WTC11 (cell line): Measurements from ENCODE around the gene RAPH1.

Experiments used
- ATF3 ChIP-seq: sonication (generic); formaldehyde crosslinking; conservative IDR thresholded peaks from 2 replicates; pipeline ENCODE4 v1.8.1; 2022; ENCODE audit warnings: mild to moderate bottlenecking, missing genetic modification reagents
- CTCF ChIP-seq: fragments of 200-600 bp; IDR thresholded peaks from 2 replicates; pipeline ENCODE4 v1.8.0; 2022; ENCODE audit warnings: antibody characterized with exemption
- IRF1 ChIP-seq: sonication (generic); formaldehyde crosslinking; IDR thresholded peaks from 2 replicates; pipeline ENCODE4 v1.8.0; 2023; ENCODE audit warnings: missing genetic modification reagents
- IRF2 ChIP-seq: sonication (generic); formaldehyde crosslinking; IDR thresholded peaks from 2 replicates; pipeline ENCODE4 v1.8.0; 2022; ENCODE audit warnings: low read depth, missing genetic modification reagents, borderline replicate concordance
- MAX ChIP-seq: sonication (generic); formaldehyde crosslinking; IDR thresholded peaks from 2 replicates; pipeline ENCODE4 v1.8.0; 2022; ENCODE audit warnings: mild to moderate bottlenecking, missing genetic modification reagents
- MYBL2 ChIP-seq: sonication (generic); formaldehyde crosslinking; IDR thresholded peaks from 2 replicates; pipeline ENCODE4 v1.8.1; 2023; ENCODE audit warnings: mild to moderate bottlenecking, moderate library complexity, missing genetic modification reagents
- NR1H2 ChIP-seq: sonication (generic); formaldehyde crosslinking; IDR thresholded peaks from 2 replicates; pipeline ENCODE4 v1.9.0; 2021; ENCODE audit warnings: mild to moderate bottlenecking, moderate library complexity, missing genetic modification reagents
- NR2C2 ChIP-seq: sonication (generic); formaldehyde crosslinking; IDR thresholded peaks from 2 replicates; pipeline ENCODE4 v1.8.0; 2022; ENCODE audit warnings: mild to moderate bottlenecking, missing genetic modification reagents
- TEAD1 ChIP-seq: sonication (generic); formaldehyde crosslinking; IDR thresholded peaks from 2 replicates; pipeline ENCODE4 v1.8.0; 2022; ENCODE audit warnings: mild to moderate bottlenecking, missing genetic modification reagents
- TEAD4 ChIP-seq: sonication (generic); formaldehyde crosslinking; IDR thresholded peaks from 2 replicates; pipeline ENCODE4 v1.8.0; 2022; ENCODE audit warnings: mild to moderate bottlenecking, missing genetic modification reagents
- TP53 ChIP-seq: sonication (generic); formaldehyde crosslinking; IDR thresholded peaks from 2 replicates; pipeline ENCODE4 v1.8.1; 2023; ENCODE audit warnings: mild to moderate bottlenecking, missing genetic modification reagents
- ZNF263 ChIP-seq: sonication (generic); formaldehyde crosslinking; IDR thresholded peaks from 2 replicates; pipeline ENCODE4 v1.8.1; 2022; ENCODE audit warnings: low read depth, mild to moderate bottlenecking, moderate library complexity, missing genetic modification reagents

- TF ChIP-seq CTCF, result no peak
- no peak for TF ChIP-seq MAX (CRISPR knock-in tag)
- TF ChIP-seq TEAD4, result no peak
- no peak for TF ChIP-seq ATF3 (CRISPR knock-in tag)
- no peak for TF ChIP-seq IRF1 (CRISPR knock-in tag)
- TF ChIP-seq ZNF263, result no peak
- TF ChIP-seq TEAD1 (CRISPR knock-in tag), result no peak
- no peak for TF ChIP-seq TP53
- TF ChIP-seq NR2C2 (CRISPR knock-in tag), result no peak
- no peak for TF ChIP-seq MYBL2 (CRISPR knock-in tag)
- no peak for TF ChIP-seq NR1H2 (CRISPR knock-in tag)
- no peak for TF ChIP-seq IRF2 (CRISPR knock-in tag)
Observed at GRCh38 chr2:203548887-203549286, 13.8 kb upstream of the RAPH1 start.
